Gastrocnemius medialis (tissue), 4 donors: ENCODE data around the gene ZC3H18.

ENCODE experiments used
- CTCF ChIP-seq, 5 experiments: fragments of 450-650 bp in 3 of 5; fragments of 200-600 bp in 2 of 5; sonication (generic) in 2 of 5; IDR thresholded peaks in 4 of 5; conservative IDR thresholded peaks in 1 of 5; 1 replicate in 4 of 5; 2 replicates in 1 of 5; pipeline ENCODE4 v1.5.1; 2016 to 2019; ENCODE audit warnings: antibody characterized with exemption in 5 of 5, mild to moderate bottlenecking in 3 of 5, moderate library complexity in 3 of 5
- POLR2A ChIP-seq, 2 donors: fragments of 450-650 bp; IDR thresholded peaks; one replicate each; pipeline ENCODE4 v1.6.1; 2017; ENCODE audit warnings: antibody characterized with exemption in 2 of 2, mild to moderate bottlenecking in 2 of 2, moderate library complexity in 2 of 2

DNA sequence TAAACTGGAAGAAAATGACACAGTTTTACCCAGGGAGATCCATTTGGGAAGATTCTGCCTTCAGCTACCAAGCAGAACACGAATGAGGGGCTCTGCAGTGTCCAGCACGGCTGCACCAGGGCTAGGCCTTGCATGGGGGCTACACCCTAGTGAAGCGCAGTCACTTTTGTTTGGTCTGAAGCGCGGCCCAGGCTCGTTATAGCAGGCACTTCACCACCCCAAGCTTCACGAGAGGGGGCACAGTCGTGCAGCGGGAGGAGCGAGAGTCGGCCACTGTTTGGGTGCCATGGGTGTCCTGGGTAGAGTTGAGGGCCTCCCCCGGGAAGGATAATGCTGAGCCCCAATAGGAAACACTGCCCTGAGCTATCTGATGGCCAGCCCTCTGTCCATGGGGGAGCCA, 46.5 kb downstream of the ZC3H18 start:
- TF ChIP-seq CTCF (IDR thresholded peaks at IDR 0.05 in 4 of 5, conservative IDR thresholded peaks at IDR 0.05 in 1 of 5) (no peak), POLR2A (IDR thresholded peaks at IDR 0.05) (no peak)
